NK-92 treated with Interleukin-12 subunit alpha and Interleukin-12 subunit beta, amount 100 ng/mL, for 24 hours (cell line): ENCODE results near the gene ZCCHC2.

Experiments
- DNase-seq: peaks from one replicate; lab custom pipeline; 2025; lab: John Stamatoyannopoulos, UW

Gene ZCCHC2

DNA sequence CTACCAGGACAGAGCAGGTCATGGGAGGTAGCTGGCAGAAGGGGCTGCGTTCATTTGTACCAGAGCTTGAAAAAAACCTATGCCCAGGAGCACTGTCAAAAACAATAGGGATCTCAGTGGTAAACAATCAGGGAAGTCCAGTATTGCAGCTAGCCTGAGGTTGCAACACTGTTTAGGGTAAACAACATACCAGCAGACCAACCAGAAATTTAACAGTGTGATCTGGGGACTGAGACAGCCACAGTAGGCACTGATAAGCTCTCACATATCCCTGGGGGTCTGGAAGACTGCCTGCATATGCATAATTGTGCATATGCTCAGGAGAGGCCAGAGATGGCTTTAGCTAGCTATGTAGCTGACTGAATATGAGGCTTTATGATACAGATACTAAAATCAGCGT lies 12.0 kb upstream of the ZCCHC2 start:
- no peak for DNase-seq

DNA sequence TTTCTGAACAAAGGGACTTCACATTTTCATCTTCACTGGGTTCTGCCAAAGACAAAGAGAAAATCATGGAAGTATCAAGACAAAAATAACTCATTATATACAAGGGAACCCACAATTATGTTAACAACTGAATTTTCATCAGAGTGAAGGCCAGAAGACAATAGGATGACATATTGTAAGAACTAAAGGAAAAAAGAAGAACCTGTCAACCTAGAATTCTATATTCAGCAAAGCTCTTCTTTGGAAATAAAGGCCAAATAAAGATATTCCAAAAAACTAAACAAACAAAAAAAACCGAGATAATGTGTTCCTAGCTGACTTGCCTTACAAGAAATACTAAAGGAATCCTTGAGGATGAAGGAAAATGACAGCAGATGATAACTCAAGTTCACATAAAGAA lies 10.3 kb upstream of the ZCCHC2 start:
- no peak for DNase-seq

DNA sequence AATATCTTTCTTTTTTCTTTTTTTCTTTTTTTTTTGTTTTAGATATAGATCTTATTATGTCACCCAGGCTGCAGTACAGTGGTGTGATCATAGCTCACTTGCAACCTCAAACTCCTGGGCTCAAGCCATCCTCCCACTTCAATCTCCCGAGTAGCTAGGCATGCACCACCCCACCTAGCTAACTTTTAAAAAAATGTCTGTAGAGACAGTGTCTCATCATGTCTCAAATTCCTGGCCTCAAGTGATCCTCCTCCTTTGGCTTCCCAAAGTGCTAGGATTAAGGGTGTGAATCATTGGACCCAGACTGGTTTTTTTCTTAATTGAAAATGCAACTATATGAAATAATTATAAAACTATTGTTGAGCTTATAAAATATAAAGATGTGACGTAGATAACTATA lies 9.8 kb upstream of the ZCCHC2 start:
- no peak for DNase-seq

DNA sequence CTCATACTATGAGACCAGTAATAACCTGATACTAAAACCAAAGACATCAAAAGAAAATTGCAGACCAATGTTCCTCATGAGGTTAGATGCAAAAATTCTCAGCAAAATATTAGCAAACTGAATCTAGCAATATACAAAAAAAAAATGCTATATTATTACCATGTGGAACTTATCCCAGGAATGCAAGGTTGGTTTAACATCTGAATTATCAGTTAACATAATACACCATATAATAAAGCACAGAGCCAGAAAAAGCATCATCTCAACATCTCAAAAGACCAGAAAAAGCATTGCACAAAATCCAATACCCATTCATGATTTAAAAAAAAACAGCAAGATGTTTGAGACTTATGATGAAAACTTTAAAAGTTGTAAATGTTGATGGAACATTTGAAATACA lies 8.3 kb upstream of the ZCCHC2 start:
- DNase-seq = no peak

DNA sequence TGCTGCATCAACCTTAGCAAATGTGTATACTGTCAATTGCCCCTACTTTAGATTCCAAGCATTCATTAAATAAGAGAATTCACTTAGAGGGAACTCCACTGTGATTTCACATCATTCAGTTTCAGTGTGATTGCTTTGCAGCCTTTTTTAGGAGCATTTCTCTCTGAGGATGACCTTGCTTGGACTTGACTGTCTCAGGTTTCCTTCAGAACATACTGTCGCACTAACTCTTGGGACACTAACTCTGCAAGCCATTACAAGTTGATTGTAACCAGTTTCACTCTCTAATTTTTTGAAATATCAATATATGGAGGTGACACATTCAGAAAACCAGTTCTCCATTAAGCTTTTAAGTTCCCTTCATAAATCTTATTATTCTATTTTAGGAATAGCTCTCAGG lies 6.6 kb upstream of the ZCCHC2 start:
- no peak for DNase-seq

DNA sequence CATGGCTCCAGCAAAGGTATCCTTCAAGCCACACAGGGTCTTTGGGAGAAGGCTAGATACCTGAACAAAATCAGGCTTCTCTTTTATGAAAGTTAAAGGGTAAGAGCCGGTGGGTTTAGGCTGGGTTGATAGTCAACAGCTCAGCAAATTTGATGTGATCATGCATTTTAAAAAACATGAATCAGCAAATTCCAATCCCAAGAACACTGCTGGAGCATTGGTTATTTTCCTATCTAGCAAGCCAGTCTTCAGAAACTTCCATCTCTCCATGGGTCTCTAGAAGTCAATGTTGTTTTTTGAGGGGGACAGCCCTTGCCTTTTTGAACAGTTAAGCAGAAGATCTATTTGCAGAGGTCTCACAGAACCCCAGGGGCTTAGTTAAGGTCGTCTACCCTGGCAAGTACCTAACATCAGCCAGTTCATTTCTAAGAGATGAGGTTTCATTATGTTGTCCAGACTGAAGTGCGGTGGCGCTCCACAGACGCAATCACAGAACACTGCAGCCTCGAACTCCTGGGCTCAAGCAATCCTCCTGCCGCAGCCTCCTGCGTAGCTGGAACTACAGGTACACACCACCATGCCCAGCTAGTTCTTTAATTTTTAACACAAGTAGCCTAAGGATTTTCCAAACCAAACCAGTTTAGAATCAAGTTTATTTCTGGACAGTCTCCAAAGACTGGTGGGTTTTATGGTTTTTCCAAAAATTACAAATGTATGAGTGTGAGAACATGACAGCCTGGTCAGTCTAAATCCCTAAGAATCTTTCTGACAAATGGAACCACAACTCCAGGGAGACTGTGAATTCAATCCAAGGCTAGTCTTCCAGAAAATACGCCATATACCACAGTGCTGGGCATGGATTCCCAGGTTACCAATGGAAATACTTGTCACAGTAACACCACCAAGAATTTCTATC lies 4.1 kb upstream of the ZCCHC2 start:
- DNase-seq = no peak

DNA sequence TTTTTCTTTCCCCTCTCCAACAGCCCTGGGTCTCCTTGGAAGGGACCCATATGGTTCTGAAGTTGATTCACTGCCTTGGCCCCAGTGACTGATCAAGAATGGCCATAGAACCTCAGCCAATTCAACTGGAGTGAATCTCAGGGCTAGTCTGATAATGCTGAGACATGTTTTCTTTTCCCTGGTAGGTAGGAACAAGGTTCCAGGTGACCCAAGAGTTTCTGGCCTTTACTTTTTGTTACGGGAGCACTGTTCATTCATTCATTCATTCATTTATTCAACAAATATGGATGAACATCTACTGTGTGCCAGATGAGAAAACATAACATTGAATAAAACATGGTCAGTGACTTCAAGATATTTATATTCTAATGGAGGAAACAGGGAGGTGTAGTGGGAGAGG lies 3.1 kb upstream of the ZCCHC2 start:
- DNase-seq = no peak

DNA sequence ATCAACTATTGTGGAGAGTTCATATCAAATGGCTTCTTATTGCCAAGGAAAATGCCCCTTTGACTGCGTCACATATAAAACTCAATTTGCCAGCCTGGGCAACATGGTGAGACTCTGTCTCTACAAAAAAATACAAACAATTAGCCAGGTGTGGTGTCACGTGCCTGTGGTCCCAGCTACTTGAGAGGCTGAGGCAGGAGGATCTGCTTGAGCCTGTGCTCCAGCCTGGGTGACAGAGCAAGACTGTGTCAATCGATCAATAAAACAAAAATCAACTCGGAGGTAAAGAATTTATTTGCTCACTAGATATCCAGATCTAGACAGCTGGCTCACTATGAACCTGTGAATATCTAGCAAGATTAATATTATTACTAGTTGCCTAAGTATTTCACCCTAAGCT lies 1.7 kb upstream of the ZCCHC2 start:
- no peak for DNase-seq

DNA sequence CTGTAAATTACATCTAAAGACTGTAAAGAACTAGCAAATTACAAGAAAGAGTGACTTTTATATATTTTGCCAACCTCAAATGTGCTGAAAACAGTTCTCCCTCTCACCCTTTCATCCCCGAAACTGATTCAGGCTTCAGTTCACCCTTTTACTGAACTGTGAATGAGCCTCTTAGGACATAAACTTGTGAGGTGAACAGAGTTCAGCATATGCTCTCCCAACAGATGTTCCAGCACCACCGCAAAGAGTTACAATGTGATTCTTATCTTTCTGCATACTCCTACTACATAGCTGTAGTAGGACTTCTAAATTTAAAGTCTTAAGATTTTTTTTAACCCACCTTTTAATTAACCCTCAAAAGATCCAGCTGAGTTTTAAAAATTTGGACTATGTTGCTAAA lies 1.2 kb upstream of the ZCCHC2 start:
- no peak for DNase-seq

DNA sequence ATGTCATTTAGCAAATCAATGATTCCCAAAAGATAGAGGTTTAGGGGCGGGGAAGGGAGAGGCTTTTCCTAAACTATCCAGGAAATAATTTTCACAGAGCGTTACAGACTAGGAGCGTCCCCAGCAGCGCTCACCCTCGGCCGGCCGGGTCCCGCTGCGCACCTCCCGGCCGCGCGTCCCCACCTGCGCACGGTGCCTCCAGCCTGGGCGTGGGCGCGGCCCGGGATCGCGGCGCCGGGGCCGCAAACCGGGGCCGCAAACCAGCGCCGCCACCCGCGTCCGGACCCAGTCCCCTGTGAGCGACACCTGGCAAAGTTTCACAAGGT lies 684 bp upstream of the ZCCHC2 start:
- DNase-seq = no peak

DNA sequence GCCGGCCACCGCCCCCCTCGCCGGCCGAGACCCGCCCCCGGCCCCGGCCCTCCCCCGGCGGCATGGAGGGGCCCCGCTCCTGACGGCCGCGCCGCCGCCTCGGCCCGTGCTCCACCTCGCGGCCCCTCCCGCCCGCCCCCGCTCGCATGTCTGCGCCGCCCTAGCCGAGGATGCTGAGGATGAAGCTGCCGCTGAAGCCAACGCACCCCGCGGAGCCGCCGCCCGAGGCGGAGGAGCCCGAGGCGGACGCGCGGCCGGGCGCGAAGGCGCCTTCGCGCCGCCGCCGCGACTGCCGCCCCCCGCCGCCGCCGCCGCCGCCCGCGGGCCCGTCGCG lies 397 bp downstream of the ZCCHC2 start:
- no peak for DNase-seq

DNA sequence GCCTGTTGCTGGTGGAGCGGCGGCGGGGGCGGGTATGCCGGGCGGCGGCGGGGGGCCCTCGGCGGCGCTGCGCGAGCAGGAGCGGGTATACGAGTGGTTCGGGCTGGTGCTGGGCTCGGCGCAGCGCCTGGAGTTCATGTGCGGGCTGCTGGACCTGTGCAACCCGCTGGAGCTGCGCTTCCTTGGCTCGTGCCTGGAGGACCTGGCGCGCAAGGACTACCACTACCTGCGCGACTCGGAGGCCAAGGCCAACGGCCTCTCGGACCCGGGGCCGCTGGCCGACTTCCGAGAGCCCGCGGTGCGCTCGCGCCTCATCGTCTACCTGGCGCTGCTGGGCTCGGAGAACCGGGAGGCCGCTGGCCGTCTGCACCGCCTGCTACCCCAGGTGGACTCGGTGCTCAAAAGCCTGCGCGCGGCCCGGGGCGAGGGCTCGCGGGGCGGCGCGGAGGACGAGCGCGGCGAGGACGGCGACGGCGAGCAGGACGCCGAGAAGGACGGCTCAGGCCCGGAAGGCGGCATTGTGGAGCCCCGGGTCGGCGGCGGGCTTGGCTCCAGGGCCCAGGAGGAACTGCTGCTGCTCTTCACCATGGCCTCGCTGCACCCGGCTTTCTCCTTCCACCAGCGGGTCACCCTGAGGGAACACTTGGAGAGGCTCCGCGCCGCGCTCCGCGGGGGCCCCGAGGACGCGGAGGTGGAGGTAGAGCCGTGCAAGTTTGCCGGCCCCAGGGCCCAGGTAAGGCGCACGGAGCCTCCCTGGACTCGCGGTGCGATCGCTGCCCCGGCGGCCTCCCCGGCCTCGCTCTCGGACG lies 1.0 kb downstream of the ZCCHC2 start:
- peak; percentile 49 for DNase-seq

DNA sequence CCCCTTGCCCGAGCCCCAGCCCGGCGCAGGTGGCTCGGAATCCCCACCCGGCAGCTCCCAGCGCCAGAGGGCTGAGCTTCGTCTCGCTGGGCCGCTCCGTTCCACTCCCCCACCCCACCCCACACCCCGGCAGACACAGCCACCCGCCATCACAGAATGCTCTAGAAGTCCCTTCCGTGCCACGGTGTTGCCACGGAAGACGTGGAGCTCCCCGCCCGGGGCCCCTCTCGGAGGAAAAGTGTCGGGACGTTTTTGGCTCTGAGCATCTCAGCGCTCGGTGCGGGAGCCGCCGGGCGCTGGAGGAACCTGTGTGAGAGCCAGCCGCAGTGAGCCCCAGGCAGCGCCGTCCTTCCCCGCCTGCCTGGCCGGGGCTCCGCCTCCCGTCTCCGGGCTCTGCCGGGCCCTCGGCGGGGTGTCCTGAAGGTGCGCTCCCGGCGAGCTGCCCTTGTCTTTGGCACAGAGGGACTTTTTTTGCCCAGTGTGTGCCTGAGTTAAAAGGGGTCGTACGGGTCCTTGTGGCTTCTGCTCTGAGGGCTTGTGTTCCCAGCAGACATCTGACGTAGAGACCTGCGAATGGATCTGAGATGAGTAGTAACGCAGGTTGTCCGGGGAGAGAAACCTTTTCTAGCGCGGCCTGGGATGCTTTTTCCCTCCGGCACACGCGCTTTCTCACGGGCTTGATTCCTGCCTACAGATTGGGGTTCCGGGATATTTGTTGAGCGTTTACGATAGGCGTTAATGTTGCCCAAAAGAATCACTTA lies 1.8 kb downstream of the ZCCHC2 start:
- peak; percentile 68 for DNase-seq

DNA sequence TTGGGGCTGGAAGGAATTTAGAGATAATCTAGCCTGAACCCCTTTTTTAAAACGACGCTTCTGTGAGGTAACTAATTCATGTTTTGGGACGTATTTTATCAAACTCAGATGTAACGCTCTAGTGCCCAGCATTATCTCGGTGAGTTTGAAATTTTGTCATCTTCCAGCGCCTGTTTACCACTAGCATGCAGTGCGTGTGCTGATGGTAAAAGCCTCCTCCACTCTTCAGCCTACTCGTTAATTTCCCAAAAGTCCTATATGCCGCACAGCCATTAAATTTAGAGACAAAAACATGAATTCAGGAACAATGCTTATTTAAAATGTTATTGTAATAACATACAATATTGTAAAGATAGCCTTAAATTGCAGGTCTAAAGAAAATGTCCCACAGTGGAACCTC lies 2.8 kb downstream of the ZCCHC2 start:
- DNase-seq = no peak

DNA sequence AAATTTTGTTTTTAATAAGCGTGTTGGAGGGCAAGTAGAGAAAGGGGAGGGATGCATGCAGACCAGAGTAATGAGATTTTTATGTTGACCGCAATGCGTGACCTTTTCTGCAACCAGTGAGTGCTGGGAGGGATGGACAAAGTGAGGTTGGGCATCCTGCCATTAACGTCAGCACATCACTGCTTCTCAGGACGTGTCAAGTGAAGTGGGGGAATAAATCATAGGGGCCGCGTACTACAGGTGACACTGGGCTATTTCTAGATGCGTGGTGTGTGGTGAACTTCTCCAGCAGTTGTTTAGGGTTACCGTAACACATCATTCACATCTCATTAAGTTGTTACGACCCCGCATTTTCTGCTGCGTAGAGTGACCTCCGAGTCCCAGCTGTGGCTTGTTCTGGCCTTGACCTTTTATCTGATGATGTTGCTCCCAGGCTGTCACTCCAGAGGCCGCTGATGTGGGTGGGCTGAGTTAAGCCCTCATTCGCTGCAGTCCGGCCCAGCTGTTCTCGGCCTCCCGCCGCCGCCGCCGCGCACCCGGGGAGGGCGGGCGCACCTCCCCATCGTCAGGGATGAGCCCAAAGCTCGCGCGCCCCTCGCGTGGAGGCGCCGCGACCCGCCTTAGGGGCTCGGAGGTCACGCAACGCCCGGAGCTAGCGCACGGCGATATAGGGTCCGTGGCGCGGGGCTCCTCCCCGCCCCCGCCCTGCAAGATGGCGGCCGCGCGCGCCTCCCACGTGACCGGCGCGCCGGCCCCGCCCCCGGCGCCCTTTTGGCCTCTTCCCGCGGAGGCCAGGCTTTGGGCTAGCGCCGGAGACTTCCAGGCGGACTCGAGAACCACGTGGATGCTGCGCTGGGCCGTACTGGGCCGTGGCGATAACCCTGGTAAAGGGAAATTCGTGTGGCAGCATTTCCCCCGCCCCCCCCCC lies 3.5 kb downstream of the ZCCHC2 start:
- peak; percentile 78 for DNase-seq

DNA sequence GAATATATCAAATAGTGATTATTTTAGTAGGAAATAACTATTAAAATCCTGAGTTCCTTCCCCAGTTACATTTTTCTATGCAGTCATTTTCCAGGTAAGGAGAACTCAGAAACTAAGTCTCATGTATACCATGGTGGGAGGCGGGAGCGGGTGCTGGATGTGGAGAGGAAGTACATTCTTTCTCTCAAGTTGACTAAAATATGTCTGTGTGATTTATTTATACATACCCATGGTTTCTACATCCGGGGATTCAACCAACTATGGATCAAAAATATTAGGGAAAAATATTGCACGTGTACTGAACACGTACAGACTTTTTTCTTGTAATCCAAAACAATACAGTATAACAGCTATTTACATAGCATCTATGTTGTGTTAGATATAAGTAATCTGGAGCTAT lies 6.8 kb downstream of the ZCCHC2 start:
- no peak for DNase-seq

DNA sequence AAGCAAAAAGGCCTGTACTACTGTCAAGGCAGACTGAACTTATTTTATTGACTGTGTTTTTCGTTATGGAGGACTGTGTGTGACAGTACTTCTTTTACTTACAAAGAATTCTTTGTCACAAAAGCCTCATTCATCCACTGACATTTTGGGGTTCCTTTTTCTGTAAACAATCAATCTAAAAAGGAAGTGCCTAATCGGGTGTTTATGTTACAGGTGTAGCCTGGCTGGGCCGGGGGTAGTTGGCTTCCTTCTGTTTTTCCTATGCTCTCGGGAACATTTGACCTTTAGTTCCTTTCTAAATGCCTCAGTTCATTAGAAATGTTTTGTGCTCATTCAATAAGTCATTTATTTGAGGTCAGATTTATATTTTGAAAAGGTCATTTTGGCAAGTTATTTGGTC lies 8.3 kb downstream of the ZCCHC2 start:
- DNase-seq = no peak

DNA sequence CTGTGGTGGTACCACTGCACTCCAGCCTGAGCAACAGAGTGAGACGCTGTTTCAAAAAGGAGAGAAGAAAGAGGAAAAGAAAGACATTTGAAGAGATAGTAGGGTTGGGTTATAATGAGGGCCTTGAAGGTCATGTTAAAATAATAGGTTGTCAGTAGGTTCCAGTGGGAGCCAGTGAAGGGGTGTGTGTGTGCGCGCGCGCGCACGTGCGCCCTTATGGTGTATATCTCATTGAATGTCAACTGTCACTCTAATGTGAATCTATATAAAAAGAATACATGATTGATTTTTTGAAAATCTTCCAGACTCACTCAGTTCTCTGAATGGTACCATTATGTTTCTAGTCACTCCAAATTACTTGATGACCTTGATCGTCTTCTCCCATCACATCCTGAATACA lies 9.1 kb downstream of the ZCCHC2 start:
- no peak for DNase-seq

DNA sequence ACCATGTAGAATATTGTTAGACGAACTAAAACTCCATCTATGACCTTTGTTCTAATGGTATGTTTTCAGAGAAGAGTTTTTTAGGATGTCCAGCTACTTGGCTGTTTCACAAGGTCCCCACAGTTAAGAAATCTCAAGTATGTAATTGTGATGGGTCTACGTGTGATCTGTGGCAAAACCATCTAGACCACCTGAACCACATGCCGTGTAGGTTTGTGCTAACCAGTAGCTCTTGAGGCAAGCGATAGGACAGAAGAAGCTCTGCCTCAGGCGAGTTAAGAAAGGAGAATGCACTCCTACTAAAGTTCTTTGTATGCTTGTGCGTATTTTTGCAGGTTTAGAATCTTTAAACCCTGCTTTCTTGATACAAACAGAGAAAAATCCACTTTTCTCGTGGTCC lies 13.2 kb downstream of the ZCCHC2 start:
- no peak for DNase-seq

DNA sequence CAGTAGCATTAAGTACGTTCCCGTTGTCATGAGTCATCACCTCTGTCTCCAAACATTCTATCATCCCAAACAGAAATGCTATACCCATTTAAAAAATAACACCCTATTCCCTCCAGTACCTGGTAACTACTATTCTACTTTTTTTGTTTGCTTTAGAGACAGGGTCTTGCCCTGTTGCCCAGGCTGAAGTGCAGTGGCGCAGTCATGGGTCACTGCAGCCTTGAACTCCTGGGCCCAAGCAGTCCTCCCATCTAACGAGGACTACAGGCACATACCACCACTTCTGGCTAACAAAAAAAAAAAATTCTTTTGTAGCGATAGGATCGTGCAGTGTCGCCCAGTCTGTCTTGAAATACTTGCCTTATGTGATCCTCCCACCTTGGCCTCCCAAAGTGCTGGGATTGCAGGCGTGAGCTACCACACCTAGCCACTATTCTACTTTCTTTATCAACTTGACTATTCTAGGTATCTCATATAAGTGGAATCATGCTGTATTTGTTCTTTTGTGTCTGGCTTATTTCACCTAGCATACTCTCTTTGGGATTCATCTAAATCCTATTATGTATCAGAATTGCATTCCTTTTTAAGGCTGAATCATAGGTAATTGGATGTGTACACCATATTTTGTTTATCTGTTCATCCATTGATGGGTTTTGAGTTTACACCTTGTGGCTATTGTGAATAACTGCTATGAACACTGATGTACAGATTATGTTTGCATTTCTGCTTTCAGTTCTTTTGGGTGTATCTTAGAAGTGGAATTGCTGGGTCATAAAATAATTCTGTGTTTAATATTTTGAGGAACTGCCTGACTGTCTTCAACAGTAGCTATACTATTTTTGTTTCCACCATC lies 14.4 kb downstream of the ZCCHC2 start:
- no peak for DNase-seq

DNA sequence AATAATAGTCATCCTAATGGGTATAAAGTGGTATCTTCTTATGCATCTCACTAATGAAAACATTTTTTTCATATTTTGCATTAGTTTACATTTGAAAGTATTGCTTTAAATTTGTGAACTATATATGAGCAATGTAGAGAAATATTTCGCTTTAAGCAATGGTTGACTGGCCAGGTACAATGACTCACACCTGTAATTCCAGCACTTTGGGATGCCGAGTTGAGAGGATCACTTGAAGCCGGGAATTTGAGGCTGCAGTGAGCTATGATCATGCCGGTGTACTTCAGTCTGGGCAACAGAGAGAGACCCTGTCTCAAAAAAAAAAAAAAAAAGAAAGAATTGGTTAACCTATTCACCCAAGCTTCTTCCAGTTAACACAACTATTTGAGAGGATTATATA lies 15.1 kb downstream of the ZCCHC2 start:
- DNase-seq = no peak
